GM18873 (cell line): Measurements from ENCODE around the gene KIFC1.
"Not testable (repeated sequence)": the region's sequence is repeated elsewhere in the genome, so short reads cannot be mapped to it uniquely, and the experiment has no call there.

Experiments
- ATAC-seq: cut with Tn5 transposase; IDR thresholded peaks from one replicate; pipeline ENCODE4 v1.9.1; 2021; ENCODE audit warnings: mild to moderate bottlenecking, moderate library complexity, moderate number of reproducible peaks; ENCODE audit not compliant: unreplicated experiment, low FRiP score

KIFC1 gene, protein sequence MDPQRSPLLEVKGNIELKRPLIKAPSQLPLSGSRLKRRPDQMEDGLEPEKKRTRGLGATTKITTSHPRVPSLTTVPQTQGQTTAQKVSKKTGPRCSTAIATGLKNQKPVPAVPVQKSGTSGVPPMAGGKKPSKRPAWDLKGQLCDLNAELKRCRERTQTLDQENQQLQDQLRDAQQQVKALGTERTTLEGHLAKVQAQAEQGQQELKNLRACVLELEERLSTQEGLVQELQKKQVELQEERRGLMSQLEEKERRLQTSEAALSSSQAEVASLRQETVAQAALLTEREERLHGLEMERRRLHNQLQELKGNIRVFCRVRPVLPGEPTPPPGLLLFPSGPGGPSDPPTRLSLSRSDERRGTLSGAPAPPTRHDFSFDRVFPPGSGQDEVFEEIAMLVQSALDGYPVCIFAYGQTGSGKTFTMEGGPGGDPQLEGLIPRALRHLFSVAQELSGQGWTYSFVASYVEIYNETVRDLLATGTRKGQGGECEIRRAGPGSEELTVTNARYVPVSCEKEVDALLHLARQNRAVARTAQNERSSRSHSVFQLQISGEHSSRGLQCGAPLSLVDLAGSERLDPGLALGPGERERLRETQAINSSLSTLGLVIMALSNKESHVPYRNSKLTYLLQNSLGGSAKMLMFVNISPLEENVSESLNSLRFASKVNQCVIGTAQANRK

GRCh38 chr6:33391278-33391921, at the start of gene KIFC1:
KIFC1 (plus strand) TSS chr6:33391823; CDS start chr6:33391986, 163 bp downstream.
- ATAC-seq, result peak; percentile 85

- ATAC-seq, result not testable (repeated sequence)
These were observed 48.0 kb upstream of the KIFC1 start for GRCh38 chr6:33343606-33343952.

DNA sequence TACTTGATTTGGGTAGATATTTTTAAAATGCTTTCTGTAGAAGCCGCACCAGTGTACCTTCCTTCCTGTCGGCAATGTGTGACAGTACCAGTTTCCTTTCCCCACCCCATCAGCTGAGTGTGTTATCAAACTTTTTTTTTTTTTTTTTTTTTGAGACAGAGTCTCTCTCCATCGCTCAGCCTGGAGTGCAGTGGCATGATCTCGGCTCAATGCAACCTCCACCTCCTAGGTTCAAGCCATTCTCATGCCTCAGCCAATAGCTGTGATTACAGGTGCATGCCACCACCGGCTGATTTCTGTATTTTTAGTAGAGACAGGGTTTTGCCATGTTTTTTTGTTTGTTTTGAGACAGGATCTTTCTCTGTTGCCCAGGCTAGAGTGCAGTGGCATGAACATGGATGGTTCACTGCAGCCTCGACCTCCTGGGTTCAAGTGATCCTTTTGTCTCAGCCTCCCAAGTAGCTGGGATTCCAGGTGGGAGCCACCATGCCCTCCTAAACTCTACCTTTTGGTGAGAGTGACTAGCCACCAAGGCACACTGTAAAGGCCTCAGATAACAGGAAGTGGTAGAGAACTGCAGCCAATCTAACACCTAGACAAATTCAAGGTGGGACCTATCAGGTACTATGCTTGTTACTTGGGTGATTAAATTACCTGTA, 47.5 kb upstream of the KIFC1 start:
- ATAC-seq, result no peak

DNA sequence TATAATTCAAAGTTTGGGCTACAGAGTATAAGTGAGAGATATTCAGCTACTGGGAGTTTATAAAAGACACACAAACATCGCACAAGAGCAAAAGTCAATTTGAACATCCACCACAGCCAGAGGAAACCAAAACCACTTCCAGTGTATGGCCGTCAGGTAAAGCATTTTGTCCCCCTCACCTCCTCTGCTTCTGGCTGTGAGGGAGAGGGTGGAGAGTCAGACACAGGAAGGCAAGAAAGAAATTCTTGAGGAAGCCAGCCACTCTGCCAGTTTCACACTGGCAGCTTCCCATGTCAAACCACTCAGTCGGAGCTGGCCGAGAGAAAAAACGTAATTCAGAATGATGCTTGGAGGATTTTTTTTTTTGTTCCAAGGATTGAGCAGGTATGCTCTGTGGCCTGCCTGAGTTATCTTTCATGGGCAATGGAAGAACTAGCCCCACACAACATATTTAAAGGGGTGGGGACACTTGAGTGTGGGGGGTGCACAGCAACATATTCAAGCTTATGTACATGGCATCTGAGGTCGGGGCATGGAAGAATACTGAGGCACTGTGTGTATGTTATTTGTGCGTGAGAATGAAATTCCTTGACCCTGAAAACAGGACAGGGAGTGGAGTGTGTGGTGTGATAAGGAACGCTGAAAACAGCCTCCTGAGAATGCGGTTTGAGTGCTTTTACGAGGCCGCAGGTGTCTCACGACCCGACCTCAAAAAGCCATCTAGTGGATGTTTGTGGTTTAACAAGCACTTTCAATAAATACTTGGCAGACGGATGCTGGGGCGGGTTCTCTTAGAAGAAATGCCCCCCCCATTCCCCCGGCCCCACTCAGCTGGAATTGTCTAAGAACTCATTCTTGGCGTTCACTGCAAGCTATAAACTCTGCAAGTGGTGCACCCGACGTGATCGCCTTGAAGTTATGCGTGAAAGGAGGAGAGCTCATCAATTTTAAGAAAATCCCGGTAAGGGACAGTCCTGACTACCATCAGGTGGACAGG, 46.6 kb upstream of the KIFC1 start:
- ATAC-seq, result no peak

DNA sequence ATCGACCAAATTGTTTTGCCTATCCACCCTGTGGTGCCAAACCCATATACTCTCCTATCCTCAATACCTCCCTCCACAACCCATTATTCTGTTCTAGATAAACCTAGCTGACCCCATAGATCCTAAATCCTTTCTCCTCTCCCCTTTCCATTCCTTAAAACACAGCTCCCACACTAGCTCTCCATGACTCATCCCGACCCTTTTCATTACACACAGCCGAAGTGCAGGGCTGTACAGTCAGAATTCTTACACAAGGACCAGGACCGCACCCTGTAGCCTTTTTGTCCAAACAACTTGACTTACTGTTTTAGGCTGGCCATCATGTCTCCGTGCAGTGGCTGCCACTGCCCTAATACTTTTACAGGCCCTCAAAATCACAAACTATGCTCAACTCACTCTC, 44.7 kb upstream of the KIFC1 start:
- not testable (repeated sequence) for ATAC-seq

DNA sequence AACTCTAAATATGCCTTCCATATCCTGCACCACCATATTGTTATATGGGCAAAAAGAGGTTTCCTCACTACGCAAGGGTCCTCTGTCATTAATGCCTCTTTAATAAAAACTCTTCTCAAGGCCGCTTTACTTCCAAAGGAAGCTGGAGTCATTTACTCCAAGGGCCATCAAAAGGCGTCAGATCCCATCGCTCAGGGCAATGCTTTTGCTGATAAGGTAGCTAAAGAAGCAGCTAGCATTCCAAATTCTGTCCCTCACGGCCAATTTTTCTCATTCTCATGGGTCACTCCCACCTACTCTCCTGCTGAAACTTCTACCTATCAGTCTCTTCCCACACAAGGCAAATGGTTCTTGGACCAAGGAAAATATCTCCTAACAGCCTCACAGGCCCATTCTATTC, 43.8 kb upstream of the KIFC1 start:
- ATAC-seq, result no peak

GRCh38 chr6:33355860-33356259, 35.8 kb upstream of the KIFC1 start:
- ATAC-seq, result not testable (repeated sequence)

DNA sequence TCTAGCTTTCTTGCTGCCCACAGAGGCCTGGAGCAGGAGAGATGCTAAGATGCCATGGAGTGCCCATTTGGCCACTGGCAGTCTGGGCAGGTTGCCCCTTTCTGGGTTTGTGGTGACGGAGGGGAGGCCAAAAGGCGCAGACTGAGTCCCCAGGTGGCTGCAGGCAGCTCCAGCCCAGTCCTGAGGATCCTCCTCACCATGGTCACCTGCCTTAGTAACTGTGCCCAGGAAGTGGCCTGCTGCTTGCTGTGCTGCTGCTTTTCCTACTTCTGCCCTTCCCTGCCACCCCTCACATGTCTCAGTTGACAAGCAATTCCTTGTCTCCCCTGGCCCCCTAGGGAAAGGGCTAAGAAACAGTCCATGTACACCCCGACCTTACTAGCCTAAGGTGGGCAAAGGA, 35.3 kb upstream of the KIFC1 start:
- no peak for ATAC-seq

DNA sequence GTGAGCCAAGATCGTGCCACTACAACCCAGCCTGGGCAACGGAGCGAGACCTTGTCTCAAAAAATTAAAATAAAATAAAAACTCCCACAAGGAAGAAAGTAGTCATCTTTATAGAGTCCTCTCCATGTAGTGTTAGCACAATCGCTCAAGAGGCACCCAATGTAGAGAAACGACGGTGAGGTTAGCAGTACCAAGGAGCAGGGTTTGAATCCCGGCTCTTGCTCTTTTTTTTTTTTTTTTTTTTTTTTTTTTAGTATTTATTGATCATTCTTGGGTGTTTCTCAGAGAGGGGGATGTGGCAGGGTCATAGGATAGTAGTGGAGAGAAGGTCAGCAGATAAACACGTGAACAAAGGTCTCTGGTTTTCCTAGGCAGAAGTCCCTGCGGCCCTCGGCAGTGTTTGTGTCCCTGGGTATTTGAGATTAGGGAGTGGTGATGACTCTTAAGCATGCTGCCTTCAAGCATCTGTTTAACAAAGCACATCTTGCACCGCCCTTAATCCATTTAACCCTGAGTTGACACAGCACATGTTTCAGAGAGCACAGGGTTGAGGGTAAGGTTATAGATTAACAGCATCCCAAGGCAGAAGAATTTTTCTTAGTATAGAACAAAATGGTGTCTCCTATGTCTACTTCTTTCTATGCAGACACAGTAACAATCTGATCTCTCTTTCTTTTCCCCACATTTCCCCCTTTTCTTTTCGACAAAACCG, 34.3 kb upstream of the KIFC1 start:
- ATAC-seq, result not testable (repeated sequence)

DNA sequence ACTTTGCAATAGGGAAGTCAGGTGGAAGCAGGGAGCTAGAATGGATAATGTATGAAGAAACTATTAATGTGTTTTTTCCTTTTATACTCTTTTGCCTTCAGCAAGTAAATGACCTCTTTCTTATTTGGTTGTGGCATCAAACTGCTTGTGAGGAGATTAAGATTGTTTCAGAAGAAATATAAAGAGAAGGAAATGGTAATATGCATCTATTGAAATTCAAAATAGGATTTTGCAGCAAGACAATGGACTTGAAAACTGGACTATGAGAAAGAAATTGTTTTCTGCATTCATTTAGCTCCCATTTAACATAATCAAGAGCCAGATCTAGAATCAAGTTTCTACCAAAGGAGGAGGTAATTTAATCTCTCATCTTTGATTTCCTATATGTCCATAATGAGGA, 32.3 kb upstream of the KIFC1 start:
- ATAC-seq, result no peak

GRCh38 chr6:33363486-33363885, 28.1 kb upstream of the KIFC1 start:
- not testable (repeated sequence) for ATAC-seq

- not testable (repeated sequence) for ATAC-seq
These were observed 27.0 kb upstream of the KIFC1 start for GRCh38 chr6:33364475-33365205.

DNA sequence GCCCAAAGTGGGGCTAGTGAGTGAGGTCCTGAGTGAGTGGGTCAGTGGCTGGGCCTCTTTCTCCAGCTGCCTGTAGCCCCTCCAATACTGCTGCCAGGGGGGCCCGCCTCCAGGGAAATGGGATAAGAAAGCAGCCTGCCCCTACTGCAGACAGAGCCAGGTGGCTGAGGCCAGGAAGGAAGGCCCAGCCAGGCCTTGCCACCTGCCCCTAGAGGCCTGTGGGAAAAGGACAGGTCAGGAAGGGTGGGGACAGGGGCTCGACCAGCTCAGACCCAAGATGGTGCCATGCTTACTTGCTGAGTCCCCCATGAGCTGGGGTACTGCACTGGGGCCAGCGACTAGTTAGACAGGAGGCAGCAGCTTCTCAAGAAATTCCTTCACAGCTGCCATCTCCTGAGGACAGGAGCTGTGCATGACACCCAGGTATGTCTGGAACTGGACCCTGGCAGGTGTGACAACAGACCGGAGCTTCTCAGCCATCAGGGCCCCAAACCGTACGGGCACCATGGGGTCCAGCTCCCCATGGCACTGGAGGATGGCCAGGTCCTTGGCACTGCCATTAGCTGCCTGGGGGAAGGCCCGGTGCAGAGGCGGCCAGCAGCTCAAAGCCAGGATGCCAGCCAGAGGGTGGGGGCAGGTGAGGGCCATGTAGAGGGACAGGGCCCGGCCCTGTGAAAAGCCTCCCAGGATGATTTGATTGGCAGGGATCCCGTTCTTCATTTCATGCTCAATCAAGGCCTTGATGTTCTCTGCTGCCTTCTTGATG, 26.2 kb upstream of the KIFC1 start:
- not testable (repeated sequence) for ATAC-seq

DNA sequence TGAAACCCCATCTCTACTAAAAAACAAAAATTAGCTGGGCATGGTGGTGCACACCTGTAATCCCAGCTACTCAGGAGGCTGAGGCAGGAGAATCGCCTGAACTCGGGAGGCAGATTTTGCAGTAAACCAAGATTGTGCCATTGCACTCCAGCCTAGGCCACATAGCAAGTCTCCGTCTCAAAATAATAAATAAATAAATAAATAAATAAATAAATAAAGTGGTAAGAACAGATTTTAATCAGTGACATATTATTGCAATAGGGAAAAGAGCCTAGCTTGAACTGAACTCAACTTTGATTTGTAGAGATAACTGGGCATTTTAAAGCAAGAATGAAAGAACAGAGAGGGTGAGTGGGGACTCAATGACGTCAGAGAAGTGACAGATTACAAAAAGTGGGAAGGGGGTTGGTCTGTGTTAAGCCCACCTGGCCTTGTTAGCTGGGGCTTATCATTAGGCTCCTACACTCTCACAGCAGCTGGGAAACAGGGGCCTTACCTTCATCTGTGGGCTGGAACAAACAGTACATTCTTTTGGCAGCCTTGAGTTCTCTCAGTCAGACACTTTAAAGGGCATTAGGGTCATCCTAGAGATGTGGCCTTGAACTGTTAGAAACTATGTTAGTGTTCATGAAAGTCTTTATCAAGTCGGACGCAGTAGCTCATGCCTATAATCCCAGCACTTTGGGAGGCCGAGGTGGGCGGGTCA, 24.5 kb upstream of the KIFC1 start:
- ATAC-seq, result no peak

- ATAC-seq, result not testable (repeated sequence)
These were observed 24.0 kb upstream of the KIFC1 start for GRCh38 chr6:33367715-33368025.

DNA sequence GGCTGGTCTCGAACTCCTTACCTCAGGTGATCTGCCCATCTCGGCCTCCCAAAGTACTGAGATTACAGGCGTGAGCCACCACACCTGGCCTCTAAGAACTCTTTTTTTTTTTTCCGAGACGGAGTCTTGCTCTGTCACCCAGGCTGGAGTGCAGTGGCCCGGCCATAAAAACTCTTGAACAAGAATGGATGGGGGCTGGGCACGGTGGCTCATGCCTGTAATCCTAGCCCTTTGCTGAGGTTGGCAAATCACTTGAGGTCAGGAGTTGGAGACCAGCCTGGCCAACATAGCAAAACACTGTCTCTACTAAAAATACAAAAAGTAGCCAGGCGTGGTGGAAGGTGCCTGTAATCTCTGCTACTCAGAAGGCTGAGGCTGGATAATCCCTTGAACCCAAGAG, 19.7 kb upstream of the KIFC1 start:
- ATAC-seq, result not testable (repeated sequence)

- ATAC-seq, result no peak
These were observed 19.0 kb upstream of the KIFC1 start for GRCh38 chr6:33372526-33373123.
